IPS DF 4.7 (cell line): ENCODE measurements around the gene NEO1.

Experiments used
- DNase-seq: peaks from one replicate; pipeline ENCODE4 v3.0.0-alpha.2; 2013; ENCODE audit warnings: low spot score; ENCODE audit errors: extremely low read depth

Gene NEO1

DNA sequence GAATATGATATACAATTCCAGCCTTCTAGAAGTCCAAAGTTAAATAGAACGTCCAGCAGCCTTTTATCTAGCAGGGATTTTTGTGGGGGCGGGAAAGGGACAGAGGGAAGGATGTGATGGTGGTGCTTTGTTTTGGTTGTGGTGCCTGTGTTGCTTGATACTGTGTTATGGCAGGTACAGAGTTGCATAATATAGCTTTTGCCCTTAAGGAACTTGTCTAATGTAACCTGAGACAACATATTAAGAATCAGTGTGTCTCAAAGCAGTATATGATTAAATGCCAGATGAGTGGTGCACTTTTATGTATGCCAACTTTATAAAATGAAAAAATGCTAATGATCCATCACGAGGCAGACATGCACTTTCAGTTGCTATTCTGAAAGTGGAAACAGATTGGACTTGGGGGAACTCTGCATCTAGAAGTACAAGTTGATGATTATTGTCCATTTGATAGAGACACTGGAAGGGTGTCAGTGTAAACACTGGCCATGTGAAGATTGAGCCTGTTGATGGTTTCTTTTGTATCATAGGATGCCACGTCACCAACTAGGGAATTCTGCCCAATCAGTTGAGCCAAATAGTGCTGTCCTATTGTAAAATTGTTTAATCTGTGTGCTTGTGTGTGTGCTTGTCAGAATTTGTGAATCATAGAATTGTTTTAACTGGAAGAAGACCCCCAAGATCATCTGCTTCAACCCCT lies 23.0 kb downstream of the NEO1 start:
- DNase-seq, result no peak

GRCh38 chr15:73078291-73078690 lies 26.0 kb downstream of the NEO1 start:
- DNase-seq, result no peak

DNA sequence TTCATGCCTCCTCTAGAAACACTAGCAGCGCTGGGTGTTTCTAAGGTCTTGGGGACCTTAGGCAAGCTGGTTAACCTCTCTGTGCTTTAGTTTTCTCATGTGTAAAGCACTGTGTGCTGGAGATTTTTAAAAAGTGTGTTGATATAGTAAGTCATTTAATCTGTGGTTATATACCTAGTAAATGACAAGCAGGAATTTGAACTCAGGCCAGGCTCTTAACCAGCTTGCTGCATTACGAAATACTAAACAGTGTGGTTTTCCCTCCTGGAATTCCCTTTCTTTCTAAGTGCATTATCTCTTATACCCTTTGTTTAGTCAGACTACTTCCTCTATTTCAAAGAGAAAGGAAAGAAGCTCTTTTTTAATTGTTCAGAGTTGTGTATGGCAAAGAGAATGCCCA lies 26.5 kb downstream of the NEO1 start:
- DNase-seq, result no peak

DNA sequence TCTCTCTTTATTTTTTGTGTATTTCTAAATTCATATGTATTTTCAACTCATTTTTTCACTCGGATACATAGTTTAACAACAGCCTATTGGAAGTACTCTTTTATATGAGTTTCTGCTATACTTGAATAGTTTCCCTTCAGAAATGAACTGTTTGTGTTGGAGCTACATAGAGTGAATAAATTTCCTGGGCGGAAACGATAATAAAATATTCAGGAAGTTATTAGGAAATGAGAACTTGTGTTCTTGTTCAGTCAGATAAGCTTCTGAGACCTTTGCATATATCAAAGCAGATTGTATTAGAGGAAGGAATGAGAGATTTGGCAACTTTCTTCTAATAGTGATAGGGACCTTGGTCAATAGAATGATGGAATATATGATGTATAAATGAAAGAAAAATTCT lies 27.3 kb downstream of the NEO1 start:
- no peak for DNase-seq

DNA sequence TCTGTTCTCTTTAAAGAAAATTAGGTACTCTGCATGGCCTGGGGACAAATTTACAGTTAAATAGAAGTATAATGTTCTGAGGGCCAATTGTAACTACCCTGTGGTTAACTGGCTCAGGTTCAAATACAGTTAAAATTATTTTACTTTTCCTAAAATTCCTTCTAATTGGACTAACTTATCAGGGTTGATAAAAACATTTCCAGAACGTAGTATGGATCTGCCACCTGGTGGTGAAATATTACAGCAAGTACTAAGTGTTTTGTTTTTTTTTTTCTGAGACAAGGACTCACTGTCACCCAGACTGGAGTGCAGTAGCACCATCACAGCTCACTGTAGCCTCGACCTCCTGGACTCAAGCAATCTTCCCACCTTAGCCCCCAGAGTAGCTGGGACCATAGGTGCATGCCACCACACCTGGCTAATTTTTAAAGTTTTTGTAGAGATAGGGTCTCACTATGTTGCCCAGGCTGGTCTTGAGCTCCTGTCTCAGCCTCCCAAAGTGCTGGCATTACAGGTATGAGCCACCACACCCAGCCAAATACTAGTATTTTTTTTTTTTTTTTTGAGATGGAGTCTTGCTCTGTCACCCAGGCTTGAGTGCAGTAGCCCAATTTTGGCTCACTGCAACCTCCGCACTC lies 29.2 kb downstream of the NEO1 start:
- DNase-seq, result no peak

DNA sequence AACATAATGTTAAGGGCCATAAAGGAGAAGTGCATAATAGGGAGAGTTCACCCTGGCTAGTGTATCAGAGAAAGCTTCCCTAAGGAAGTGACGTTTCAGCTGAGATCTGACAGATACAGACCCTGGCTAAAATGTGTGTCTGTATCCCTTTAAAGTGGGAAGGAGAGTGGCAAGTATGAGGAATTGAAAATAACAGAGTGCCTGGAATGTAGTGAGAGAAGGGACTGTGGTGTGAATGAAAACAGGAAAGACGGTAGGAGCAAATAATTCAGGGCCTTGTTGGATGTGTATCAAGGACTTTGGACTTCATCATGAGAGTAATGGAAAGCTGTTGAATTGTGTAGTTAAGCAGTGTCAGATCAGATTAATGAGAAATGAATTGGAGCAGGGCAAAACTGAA lies 30.5 kb downstream of the NEO1 start:
- no peak for DNase-seq

GRCh38 chr15:73087098-73087497 lies 34.8 kb downstream of the NEO1 start:
- no peak for DNase-seq

DNA sequence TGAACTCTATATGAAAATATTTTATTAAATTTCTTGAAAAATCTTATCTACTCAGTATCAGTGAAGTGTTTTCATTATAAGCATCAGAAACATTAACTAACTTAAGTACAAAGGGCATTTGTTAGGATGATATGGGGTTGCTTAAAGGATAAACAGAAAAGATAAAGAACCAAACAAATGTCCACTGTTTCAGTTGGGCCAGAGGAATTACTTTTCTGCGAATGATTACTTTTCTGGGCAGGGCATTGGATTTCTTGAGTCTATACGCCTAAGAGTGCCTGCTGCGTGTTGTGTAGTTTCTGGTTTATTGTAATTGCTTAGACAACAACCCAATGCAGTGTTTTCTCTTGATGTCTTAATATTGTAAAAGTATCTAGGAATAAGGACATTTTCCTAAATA lies 52.8 kb downstream of the NEO1 start:
- no peak for DNase-seq

GRCh38 chr15:73108676-73109075 lies 56.4 kb downstream of the NEO1 start:
- no peak for DNase-seq

DNA sequence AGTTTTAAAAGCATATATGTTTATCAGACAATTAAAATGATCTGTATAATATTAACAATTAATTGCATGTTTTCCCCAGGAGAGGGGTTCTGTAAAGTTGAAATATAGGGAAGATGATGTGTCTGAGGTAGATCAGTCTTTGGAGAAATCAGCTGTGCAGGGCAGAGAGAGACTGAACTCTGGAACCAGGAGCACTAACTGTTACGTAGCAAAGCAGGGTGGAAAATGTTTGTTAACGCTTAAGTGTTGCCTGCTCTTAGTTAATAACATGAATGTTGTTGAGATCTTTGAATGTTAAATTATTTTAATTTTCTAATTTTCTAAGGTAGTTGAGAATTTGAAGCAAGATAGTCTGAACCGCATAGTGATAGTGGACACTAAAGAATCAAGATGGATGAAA lies 57.5 kb downstream of the NEO1 start:
- DNase-seq, result no peak

DNA sequence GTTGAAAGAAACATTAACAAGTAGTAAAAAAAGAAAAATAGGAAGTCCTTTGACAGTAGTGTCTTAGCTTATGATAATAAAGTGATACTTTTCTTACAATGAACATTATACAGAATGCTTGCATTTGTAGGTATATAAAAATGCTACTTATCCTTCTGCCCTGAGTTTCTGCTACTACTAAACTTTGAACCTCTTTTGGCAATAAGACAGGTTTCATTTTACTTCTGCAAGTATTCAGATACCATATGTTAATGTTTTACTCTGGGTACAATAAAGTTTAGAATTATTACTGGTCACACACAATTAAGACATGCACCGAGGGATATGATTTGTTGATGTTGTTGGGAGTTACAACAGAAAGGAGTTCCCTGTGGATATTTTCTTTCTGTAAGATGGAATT lies 57.9 kb downstream of the NEO1 start:
- no peak for DNase-seq

GRCh38 chr15:73114064-73114463 lies 61.8 kb downstream of the NEO1 start:
- DNase-seq, result no peak

DNA sequence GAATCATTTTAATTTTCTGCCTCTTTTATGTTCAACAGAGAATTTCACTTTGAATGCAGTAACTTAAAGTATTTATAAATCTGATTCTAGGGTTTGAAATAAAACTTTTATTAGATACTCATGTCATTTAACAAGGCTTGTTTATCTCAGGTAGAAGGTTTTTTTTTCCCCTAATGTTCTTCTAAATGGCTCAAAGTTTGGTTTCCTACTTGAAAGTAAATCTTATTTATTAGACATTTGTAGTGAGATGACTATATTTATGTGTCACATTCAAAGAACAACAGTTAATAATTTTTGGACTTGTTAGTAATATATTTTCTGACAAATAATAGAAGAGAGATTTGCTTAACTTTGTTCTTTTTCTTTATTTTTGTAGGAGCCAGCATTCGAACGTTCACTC lies 63.9 kb downstream of the NEO1 start:
- DNase-seq, result no peak

DNA sequence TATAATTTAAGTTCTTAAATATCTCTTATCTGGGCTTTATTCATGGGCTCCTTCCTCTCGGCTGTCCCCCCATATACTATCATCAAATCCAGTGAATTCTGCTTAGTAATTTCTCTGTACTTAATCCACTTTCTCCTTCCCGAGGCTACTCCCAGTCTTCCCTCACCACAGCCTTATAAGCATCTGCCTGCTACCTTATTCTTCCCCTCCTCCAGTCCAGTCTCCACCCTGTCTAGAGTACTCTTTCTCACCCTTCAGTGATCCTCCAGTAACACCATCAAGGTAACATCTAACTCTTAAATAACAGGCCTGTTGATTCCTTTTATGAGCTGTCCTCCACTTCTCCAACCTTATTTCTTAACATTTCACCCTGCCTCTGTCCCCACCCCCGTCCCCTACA lies 65.8 kb downstream of the NEO1 start:
- DNase-seq, result no peak

DNA sequence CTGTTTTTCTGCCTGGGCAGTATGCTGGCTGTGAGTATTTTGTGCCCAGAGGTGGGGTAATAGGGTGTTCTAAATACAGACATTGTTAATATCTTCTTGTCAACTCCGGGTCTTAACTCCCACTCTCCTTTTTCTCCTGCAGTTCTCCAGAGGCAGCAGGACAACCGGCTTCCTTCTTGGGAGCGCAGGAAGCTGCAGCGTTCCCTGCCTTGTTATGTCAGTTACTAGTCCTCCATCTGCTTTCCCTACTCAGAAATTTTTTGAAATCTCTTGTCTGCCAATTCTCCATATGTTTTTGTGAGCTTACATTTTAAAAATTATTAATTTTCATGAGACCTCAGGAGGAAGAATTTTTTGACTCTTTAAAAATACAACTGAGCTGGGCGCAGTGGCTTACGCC lies 67.2 kb downstream of the NEO1 start:
- no peak for DNase-seq

DNA sequence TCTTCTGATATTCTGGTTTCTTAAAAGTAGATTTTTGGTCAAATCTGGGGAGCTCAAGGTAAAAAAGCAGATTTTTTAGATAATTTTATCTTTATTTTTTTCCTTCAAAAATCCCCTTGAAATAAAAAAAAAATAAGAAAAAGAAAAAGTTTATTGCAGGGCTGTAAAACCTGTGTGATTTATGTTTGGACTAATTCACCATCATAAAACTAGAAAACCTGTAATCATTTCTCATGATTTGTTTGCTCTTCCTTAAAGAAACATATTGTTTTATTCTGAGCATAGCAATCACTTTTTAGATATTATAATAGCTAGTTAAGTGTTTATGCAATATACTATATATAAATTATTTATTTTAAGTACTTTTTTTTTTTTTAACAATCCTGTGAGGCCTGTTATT lies 68.0 kb downstream of the NEO1 start:
- DNase-seq, result no peak

- DNase-seq, result no peak
Measured at GRCh38 chr15:73125219-73125618, 73.0 kb downstream of the NEO1 start.

- peak; percentile 28 for DNase-seq
Measured at GRCh38 chr15:73127302-73127936, 75.2 kb downstream of the NEO1 start.

DNA sequence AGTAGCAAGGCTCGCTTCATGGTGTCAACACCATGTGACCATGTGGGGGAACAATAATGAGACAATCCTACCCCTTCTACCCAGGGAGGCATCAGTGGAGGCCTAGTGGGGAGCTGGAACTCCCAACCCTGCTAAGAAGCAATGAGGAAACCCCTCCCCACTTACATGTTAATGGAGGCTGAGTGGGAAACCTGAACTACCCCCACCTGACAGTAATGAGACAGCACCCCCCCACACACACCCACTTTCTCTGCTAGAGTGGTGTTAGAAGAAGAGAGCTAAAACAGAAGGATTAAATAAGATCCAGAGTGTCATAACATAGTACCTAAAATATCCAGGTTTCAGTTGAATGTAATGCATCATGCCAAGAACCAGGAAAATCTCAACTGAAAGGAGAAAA lies 78.6 kb downstream of the NEO1 start:
- no peak for DNase-seq

DNA sequence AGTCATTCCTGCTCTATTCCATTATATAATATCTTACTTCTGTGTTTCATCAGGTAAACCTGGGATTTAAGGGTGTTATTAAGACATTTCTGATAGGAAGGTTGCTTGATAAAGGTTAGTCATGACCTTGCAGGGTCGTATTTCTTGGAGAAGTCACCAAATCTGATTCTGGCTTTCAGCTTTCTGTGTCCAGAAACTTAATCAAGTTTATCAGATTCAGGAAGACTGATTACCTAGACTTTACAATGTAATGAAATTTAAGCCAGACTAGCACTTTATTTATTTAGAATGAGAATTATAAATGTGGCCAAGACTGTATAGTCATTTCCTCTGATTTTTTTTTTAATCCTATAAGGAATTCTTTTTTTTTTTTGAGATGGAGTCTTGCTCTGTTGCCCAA lies 81.9 kb downstream of the NEO1 start:
- DNase-seq, result no peak

GRCh38 chr15:73139041-73139743 lies 86.9 kb downstream of the NEO1 start:
- DNase-seq, result no peak
